GM06990 (cell line): ENCODE measurements around the gene CCL13.

Experiments used
- DNase-seq: peaks from one replicate; pipeline ENCODE4 v3.0.0-alpha.2; 2011; ENCODE audit not compliant: insufficient read length; ENCODE audit errors: extremely low read depth
- H3K27me3 ChIP-seq: replicated peaks from 2 replicates; pipeline ENCODE4 v1.6.0; 2011; ENCODE audit warnings: low read length; ENCODE audit not compliant: control insufficient read depth, insufficient read depth
- H3K36me3 ChIP-seq: 2 replicates; pipeline ENCODE4 v1.5.1; 2011; ENCODE audit warnings: low read length; ENCODE audit not compliant: control insufficient read depth, insufficient read depth
- H3K4me3 ChIP-seq: replicated peaks from 2 replicates; pipeline ENCODE4 v1.5.1; 2011; ENCODE audit warnings: low read depth, mild to moderate bottlenecking, control low read depth, low read length
- TF ChIP-seq, protein P1 (sequence below): IDR thresholded peaks from 2 replicates; pipeline ENCODE4 v1.5.1; 2011; ENCODE audit warnings: low read length, control low read depth, mild to moderate bottlenecking, inconsistent platforms; ENCODE audit not compliant: insufficient read depth, poor library complexity, severe bottlenecking

CCL13 gene

DNA sequence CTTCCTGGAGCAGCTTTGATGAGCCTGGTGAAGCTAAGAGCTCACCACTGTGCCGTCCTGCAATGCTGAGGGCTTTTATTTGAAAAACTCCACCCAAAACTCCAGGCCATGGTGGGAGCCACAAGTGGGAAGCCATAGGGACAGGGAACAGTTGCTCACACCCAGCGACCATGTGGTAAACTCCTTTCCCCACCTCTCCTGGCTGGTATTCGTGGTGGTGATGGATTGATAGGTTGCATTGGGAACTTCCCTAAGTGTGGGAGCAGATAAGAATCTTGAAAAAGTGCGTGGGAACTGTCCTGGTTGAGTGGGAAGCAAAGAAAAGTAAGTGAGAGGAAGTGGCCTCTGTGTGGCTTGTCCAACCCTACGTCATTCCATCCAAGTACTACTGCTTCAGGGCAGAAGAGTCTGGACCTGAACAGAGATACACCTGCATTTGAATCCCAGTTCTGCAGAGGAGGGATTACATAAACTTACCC, 6.9 kb downstream of the CCL13 start, which contains the start of gene CCL1:
Gene CCL1 (minus strand): TSS at position 51 of the 479 bp plus-strand sequence. CDS start 72 bp downstream, outside the sequence.
- Histone ChIP-seq H3K27me3 (peaks cover 2% of the 10 kb centered on the region; the same call in 1 of the 2 replicates), H3K4me3 (no peak within 1 kb of the TSS), H3K36me3 (no peaks in the 10 kb centered on the region)
- DNase-seq: no peak
- TF ChIP-seq, protein P1, sequence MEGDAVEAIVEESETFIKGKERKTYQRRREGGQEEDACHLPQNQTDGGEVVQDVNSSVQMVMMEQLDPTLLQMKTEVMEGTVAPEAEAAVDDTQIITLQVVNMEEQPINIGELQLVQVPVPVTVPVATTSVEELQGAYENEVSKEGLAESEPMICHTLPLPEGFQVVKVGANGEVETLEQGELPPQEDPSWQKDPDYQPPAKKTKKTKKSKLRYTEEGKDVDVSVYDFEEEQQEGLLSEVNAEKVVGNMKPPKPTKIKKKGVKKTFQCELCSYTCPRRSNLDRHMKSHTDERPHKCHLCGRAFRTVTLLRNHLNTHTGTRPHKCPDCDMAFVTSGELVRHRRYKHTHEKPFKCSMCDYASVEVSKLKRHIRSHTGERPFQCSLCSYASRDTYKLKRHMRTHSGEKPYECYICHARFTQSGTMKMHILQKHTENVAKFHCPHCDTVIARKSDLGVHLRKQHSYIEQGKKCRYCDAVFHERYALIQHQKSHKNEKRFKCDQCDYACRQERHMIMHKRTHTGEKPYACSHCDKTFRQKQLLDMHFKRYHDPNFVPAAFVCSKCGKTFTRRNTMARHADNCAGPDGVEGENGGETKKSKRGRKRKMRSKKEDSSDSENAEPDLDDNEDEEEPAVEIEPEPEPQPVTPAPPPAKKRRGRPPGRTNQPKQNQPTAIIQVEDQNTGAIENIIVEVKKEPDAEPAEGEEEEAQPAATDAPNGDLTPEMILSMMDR: no peak

DNA sequence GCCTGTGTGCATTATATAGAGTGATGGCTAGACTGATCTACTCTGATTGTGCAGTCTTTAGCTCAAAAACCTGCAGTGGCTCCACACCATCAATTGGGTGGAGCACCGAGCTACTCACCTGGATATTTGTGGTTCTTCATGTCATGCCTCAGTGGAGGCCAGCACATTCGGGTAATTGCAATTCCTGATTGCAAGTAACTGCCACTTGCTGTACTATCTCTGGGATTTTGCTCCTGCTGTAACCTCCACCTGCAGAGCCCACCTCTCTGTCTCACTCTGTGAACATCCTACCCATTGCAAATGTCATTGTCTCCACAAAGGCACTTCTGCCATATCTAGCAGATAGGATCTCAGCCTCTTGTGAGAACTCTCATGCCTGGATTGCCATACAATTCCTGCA, 8.5 kb downstream of the CCL13 start:
- Histone ChIP-seq H3K27me3 (peaks cover 2% of the 10 kb centered on the region; the same call in 1 of the 2 replicates), H3K4me3 (no peak overlapping the region), H3K36me3 (no peaks in the 10 kb centered on the region)
- TF ChIP-seq, protein P1: no peak
- no peak for DNase-seq

DNA sequence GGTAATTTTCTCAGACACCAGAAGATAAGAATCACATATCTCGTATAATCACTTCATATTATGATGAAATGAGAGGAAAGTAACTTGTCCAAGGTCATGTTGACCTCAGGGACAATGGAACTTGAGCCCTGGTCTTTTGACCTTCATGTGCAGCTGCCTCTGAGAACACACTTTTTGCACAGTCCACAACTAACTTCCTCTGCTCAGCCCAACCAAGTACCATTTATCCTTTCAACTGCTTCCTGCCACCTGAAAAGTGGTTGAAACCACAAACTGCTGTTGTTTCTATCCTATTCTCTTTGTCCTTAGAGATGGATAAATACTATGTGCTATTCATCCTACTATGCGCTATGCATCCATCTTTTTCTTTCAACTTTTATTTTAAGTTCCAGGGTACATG, 9.1 kb downstream of the CCL13 start:
- no peak for DNase-seq
- H3K4me3 ChIP-seq: no peak overlapping the region

DNA sequence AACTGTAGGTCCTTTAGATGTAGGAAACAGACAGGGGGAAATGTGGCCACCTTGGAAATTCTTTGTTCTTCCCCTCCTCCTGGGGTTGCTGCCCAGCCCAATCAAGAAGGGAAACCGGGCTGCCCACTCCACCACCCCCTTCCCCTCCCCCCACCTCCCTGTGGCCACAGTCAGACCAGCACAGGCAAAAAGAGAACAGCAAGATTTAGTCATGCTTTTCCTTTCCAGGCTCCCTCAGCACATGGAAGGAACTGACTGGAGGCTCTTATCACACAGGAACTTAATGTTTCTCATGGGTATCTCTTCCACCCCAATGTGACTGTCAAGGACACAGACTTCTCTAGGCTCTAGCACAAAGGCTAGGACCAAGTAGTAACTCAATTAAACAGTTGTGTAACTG, 9.7 kb downstream of the CCL13 start:
- peaks cover 2% of the 10 kb centered on the region; the same call in 1 of the 2 replicates for H3K27me3 ChIP-seq
- H3K36me3 ChIP-seq: no peaks in the 10 kb centered on the region
- H3K4me3 ChIP-seq: no peak overlapping the region
- DNase-seq: no peak
- TF ChIP-seq, protein P1: no peak

More for the DNA sequence above, 9.1 kb downstream of the CCL13 start:
- Histone ChIP-seq H3K27me3 (peaks cover 2% of the 10 kb centered on the region; the same call in 1 of the 2 replicates), H3K36me3 (no peaks in the 10 kb centered on the region)
- TF ChIP-seq, protein P1: no peak

DNA sequence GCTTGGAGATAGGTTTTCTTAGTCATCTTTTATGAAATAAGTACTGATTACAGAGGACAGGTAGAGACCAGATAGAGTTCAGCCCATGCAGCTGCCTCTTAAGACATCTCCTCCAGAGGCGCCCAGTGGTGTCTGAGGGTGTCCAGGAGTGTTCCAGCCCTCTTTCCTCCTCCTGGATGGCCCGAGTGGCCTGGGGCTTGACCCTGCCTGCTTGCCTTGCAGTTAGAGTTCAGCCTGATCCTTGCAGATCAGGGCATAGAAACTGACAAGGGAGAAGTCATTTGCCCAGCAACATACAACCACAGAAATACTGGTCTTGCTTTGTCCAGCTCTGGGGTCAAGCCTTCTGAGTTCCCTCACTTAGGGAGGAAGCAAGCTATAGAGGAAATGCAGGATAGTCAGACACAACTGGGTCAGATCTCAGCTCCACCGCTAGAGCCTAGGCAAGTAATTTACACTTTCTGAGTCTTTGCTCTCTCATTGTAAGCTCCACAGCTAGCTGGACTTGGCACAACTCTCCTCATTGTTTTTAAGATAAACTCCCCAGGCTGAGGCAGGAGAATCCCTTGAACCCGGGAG, 10.3 kb downstream of the CCL13 start:
- peaks cover 2% of the 10 kb centered on the region; the same call in 1 of the 2 replicates for H3K27me3 ChIP-seq
- H3K4me3 ChIP-seq: no peak overlapping the region
- DNase-seq: no peak
- no peaks in the 10 kb centered on the region for H3K36me3 ChIP-seq
- TF ChIP-seq, protein P1: no peak
